Activated T-cell treated with anti-CD3 and anti-CD28 coated beads, Interleukin-2, amount 50 U/mL, for 4 hours (primary cell): ENCODE results near the gene MOV10. TPM values are rescaled to one million over a fixed set of nuclear protein-coding genes. Genes with fewer than 3 reads are reported as not detected.
A peak's percentile ranks its signal among the peaks of the same experiment; 100 is the strongest.
"Not testable (repeated sequence)": the region's sequence is repeated elsewhere in the genome, so short reads cannot be mapped to it uniquely, and the experiment has no call there.

Experiments
- ATAC-seq, 2 donors: fragments of 200-7000 bp; cut with Tn5 transposase; one replicate each; pipeline ENCODE4 v1.10.0; 2021
- DNase-seq: peaks from one replicate; pipeline ENCODE4 v3.0.0-alpha.2; 2020
- H3K27me3 Mint-ChIP-seq: one replicate; pipeline ENCODE4 v1.8.0; 2021; ENCODE audit warnings: low read depth, mixed read lengths
- H3K36me3 Mint-ChIP-seq: one replicate; pipeline ENCODE4 v1.8.0; 2022; ENCODE audit warnings: mixed read lengths; ENCODE audit not compliant: insufficient read depth
- H3K4me1 Mint-ChIP-seq: one replicate; pipeline ENCODE4 v1.8.0; 2021; ENCODE audit warnings: low read depth, mixed read lengths
- H3K4me3 Mint-ChIP-seq: one replicate; pipeline ENCODE4 v1.8.0; 2021; ENCODE audit warnings: mild to moderate bottlenecking, moderate library complexity, mixed read lengths
- H3K9me3 Mint-ChIP-seq: one replicate; pipeline ENCODE4 v1.8.0; 2021; ENCODE audit warnings: mixed read lengths
- total RNA-seq, 3 donors: library from RNA; stranded (reverse); gene quantifications; one replicate each; pipeline ENCODE4 v1.2.1, GENCODE V29; 2021

Gene MOV10, protein sequence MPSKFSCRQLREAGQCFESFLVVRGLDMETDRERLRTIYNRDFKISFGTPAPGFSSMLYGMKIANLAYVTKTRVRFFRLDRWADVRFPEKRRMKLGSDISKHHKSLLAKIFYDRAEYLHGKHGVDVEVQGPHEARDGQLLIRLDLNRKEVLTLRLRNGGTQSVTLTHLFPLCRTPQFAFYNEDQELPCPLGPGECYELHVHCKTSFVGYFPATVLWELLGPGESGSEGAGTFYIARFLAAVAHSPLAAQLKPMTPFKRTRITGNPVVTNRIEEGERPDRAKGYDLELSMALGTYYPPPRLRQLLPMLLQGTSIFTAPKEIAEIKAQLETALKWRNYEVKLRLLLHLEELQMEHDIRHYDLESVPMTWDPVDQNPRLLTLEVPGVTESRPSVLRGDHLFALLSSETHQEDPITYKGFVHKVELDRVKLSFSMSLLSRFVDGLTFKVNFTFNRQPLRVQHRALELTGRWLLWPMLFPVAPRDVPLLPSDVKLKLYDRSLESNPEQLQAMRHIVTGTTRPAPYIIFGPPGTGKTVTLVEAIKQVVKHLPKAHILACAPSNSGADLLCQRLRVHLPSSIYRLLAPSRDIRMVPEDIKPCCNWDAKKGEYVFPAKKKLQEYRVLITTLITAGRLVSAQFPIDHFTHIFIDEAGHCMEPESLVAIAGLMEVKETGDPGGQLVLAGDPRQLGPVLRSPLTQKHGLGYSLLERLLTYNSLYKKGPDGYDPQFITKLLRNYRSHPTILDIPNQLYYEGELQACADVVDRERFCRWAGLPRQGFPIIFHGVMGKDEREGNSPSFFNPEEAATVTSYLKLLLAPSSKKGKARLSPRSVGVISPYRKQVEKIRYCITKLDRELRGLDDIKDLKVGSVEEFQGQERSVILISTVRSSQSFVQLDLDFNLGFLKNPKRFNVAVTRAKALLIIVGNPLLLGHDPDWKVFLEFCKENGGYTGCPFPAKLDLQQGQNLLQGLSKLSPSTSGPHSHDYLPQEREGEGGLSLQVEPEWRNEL
- total RNA-seq: 10 to 100 TPM; 18.6 to 24.6 (median 20.8) TPM

DNA sequence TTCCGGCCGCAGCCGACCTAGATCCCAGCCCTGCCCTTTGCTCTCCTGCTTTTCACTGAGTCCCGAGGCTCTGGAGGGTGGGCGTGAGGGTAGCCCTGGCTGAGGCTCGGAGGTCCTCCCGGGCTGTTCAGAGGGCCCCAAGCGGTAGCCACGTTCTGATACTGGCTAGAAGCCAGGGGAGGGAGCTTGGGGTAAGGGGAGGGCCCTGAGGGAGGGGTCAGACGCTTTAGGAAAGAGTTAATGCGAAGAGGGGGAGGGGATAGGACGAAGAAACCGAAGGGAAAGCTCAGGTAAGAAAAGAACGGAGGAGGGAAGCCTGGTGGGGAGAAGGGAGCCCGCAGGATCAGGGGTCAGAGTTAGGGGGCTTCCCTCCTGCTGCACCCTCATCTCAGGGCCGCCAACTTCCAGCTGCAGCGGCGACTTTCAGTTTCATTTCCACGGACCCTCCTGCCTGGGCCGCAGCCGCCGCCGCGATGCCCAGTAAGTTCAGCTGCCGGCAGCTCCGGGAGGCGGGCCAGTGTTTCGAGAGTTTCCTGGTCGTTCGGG, at the start of gene MOV10:
TSS of gene MOV10 (plus strand) at position 220 of the 546 bp plus-strand sequence. CDS start at position 474, 254 bp downstream.
- Mint-ChIP-seq H3K4me3 (peak within 1 kb of the TSS; percentile 95), H3K36me3 (peaks cover 32% of the 10 kb centered on the region), H3K27me3 (no peaks in the 10 kb centered on the region), H3K4me1 (peaks cover 53% of the 10 kb centered on the region), H3K9me3 (no peaks in the 10 kb centered on the region)
- DNase-seq (peak; percentile 44), ATAC-seq (peak; percentile 63 to 64)

DNA sequence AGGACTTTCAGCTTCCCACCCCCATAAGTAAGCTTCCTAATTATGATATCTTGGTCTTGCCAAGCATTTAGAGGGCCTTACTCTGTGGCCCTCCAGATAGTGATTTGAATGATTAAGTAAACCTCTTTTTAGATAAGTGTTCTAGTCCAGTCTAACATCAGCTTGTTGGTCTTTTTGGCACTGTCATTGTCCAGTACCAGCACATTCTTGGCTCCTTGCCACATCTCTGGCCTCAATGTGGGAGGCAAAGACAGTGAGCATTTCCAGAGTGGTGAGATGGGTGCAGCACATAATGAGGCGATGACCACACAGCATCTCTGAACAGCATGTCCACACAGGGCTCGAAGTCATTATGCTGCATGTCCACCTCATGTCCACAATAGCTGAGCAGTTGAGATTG, 48.8 kb upstream of the MOV10 start:
- Mint-ChIP-seq H3K27me3 (no peaks in the 10 kb centered on the region), H3K4me3 (no peak overlapping the region), H3K4me1 (peaks cover 75% of the 10 kb centered on the region), H3K36me3 (peaks cover 40% of the 10 kb centered on the region), H3K9me3 (no peaks in the 10 kb centered on the region)
- ATAC-seq (no peak), DNase-seq (no peak)

DNA sequence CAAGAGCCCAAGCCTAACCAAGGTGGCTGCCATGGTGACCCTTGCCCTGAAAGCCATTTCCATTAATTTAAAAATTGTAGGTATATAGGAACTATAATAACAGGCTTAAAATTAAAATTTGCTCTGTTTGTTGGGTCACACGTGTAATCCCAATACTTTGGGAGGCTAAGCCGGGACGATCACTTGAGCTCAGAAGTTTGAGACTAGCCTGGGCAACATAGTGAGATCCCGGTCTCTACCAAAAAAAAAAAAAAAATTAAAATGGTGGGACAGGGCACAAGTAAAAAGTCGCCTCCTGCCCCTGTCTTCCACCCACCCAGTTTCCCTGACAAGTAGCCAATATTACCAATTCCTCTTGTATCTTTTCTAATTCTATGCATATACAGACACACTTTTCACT, 48.3 kb upstream of the MOV10 start:
- peaks cover 78% of the 10 kb centered on the region for H3K4me1 Mint-ChIP-seq
- H3K36me3 Mint-ChIP-seq: peaks cover 40% of the 10 kb centered on the region
- H3K4me3 Mint-ChIP-seq: no peak overlapping the region
- ATAC-seq (no peak), DNase-seq (no peak)
- H3K27me3 Mint-ChIP-seq: no peaks in the 10 kb centered on the region
- no peaks in the 10 kb centered on the region for H3K9me3 Mint-ChIP-seq

DNA sequence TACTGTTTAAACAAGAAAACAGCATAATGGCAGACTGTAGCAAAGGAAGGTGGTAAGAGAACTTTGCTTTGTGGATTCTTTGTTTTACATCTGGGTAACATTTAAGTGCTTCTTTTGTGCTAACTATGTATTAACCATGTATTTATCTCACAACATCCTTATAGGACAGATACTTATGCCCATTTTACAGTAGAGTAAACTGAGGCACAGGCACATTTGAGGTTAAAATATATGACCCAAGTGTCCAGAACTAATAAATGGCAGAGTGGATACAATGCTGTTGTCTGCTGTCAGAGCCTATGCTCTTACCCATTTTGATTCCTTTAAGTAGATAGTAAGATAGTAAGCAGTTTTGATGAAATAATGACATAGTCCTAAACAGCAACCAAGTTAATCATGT, 47.6 kb upstream of the MOV10 start:
- Mint-ChIP-seq H3K36me3 (peaks cover 43% of the 10 kb centered on the region), H3K4me3 (no peak overlapping the region), H3K27me3 (no peaks in the 10 kb centered on the region), H3K9me3 (no peaks in the 10 kb centered on the region), H3K4me1 (peaks cover 84% of the 10 kb centered on the region)
- DNase-seq (no peak), ATAC-seq (no peak)

DNA sequence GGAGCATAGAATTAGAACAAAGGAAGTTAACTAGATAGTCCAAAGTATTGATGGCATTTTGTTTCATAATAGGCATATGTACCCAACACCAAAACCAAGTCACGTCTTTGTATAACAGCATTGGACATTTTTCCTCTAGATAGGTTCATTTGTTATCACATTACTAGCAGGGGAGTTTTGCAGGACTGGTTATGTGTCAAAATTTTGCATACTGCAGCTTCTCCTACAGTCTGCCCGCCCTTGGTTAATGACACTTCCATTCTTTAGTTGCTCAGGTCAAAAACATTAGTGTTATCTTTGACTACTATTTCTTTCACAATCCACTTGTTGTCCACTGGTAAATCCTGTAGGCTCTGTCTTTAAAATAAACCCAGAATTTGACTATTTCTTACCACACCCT, 45.9 kb upstream of the MOV10 start:
- no peak for ATAC-seq
- H3K4me1 Mint-ChIP-seq: peaks cover 84% of the 10 kb centered on the region

DNA sequence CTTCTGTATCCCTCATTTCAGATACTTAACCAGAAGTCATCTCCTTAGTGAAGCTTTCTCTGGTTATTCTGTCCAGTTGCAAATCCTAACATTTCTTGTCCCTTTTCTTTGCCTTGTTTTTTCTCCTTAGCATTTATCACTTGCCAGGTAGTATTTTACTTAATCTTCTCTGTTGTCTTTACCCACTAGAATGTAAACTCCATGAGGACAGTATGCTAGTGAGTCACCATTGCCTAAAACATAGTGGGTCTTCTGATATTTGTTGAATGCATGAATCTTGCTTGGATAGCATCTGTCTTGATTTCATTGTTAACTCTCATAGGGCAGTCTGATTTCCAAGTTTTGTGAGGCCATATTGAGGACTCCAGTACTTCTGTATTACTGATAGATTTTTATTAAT, 45.2 kb upstream of the MOV10 start:
- no peaks in the 10 kb centered on the region for H3K27me3 Mint-ChIP-seq
- no peak for ATAC-seq
- H3K4me3 Mint-ChIP-seq: no peak overlapping the region
- no peaks in the 10 kb centered on the region for H3K9me3 Mint-ChIP-seq
- DNase-seq: no peak
- H3K4me1 Mint-ChIP-seq: peaks cover 87% of the 10 kb centered on the region
- H3K36me3 Mint-ChIP-seq: peaks cover 59% of the 10 kb centered on the region

More for the DNA sequence above, 45.9 kb upstream of the MOV10 start:
- no peaks in the 10 kb centered on the region for H3K27me3 Mint-ChIP-seq
- H3K36me3 Mint-ChIP-seq: peaks cover 55% of the 10 kb centered on the region
- H3K9me3 Mint-ChIP-seq: no peaks in the 10 kb centered on the region
- no peak for DNase-seq
- H3K4me3 Mint-ChIP-seq: no peak overlapping the region

DNA sequence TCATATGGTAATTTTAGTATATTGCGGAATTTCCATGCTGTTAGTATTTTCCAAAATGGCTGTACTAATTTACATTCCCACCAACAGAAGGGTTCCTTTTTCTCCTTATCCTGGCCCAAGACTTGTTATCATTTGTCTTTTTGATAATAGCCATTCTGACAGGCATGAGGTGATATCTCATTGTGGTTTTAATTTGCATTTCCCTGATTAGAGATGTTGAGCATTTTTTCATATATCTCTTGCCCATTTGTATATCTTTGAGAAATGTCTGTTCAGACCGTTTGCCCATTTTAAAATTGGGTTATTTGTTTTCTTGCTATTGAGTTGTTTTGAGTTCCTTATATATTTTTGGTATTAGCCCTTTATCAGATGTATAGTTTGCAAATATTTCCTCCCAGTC, 40.8 kb upstream of the MOV10 start:
- Mint-ChIP-seq H3K27me3 (no peaks in the 10 kb centered on the region), H3K4me1 (peaks cover 80% of the 10 kb centered on the region), H3K36me3 (peaks cover 40% of the 10 kb centered on the region), H3K4me3 (peak overlapping the region; percentile 6), H3K9me3 (no peaks in the 10 kb centered on the region)
- no peak for ATAC-seq
- no peak for DNase-seq

DNA sequence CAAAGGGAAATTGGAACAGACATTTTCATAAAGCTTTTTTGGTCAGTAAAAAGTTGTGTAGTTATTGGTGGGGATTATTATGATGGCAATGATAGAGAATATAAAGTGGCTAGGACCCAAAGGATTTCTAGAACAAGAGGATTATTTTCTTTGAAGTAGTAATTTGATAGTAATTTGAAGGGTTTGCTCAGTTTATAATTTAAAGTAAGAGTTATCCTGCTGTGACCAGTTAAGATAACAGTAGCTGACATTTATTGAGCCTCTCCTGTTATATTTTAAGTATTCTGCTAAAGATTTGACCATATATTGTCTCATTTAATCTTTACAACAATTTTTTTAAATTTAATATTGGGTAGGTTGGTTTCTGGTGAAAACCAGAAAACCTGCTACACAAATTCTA, 40.1 kb upstream of the MOV10 start:
- no peaks in the 10 kb centered on the region for H3K27me3 Mint-ChIP-seq
- H3K9me3 Mint-ChIP-seq: no peaks in the 10 kb centered on the region
- H3K36me3 Mint-ChIP-seq: peaks cover 34% of the 10 kb centered on the region
- DNase-seq (no peak), ATAC-seq (no peak)
- peaks cover 77% of the 10 kb centered on the region for H3K4me1 Mint-ChIP-seq
- H3K4me3 Mint-ChIP-seq: no peak overlapping the region

DNA sequence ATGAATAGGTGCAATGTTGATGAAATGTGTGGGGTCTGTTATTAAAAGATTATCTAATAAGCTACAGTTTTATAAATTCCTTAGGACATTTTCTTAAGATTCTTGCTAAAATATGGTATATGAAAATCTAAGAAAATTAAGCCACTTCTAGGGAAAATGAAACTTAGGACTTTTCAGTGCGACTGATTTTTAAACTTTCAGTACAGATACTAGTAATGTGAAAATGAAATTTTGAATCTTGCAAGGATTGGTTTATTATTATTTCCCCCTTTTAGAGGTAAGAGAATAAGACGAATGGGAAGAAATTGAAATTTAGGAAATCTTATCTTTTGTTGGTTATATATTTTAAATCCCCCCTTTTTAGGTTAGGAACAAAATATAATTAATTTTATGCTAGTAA, 38.4 kb upstream of the MOV10 start:
- ATAC-seq: no peak

DNA sequence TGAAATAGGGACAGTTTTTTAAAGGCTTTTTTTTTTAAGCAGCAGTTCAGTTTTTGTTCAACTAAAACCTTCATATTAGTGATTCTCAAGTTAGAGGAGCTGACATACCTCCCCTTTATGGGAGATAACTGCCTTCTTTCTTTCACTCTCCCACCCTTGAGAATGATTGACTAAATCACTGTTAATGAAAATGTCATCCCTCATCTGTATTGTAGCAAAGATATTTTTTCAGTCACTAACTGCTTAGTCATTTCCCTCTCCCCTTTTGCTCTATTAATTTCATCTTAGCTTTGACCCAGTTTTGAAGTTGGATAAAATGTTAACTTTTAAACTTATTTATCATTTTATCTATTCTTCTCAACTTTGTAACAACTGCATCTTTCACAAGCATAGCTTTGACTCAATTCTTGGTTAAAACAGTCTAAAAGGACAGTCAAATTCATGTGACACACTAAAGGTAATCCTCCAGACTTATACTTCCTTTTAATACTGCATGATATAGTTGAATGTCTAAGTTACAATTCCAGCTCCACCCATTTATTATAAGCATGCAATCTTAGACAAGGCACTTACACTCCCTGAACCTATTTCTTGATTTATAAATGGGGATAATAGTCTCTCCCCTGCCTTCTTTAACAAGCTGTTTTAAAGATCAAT, 37.7 kb upstream of the MOV10 start:
- no peaks in the 10 kb centered on the region for H3K9me3 Mint-ChIP-seq
- H3K4me1 Mint-ChIP-seq: peaks cover 59% of the 10 kb centered on the region
- H3K27me3 Mint-ChIP-seq: no peaks in the 10 kb centered on the region
- H3K4me3 Mint-ChIP-seq: peak overlapping the region; percentile 48
- peaks cover 20% of the 10 kb centered on the region for H3K36me3 Mint-ChIP-seq
- ATAC-seq (peak; percentile 57 to 66), DNase-seq (no peak)

More for the DNA sequence above, 38.4 kb upstream of the MOV10 start:
- peaks cover 66% of the 10 kb centered on the region for H3K4me1 Mint-ChIP-seq
- peak overlapping the region; percentile 32 for H3K4me3 Mint-ChIP-seq
- H3K27me3 Mint-ChIP-seq: no peaks in the 10 kb centered on the region
- no peaks in the 10 kb centered on the region for H3K9me3 Mint-ChIP-seq
- peaks cover 24% of the 10 kb centered on the region for H3K36me3 Mint-ChIP-seq
- no peak for DNase-seq

DNA sequence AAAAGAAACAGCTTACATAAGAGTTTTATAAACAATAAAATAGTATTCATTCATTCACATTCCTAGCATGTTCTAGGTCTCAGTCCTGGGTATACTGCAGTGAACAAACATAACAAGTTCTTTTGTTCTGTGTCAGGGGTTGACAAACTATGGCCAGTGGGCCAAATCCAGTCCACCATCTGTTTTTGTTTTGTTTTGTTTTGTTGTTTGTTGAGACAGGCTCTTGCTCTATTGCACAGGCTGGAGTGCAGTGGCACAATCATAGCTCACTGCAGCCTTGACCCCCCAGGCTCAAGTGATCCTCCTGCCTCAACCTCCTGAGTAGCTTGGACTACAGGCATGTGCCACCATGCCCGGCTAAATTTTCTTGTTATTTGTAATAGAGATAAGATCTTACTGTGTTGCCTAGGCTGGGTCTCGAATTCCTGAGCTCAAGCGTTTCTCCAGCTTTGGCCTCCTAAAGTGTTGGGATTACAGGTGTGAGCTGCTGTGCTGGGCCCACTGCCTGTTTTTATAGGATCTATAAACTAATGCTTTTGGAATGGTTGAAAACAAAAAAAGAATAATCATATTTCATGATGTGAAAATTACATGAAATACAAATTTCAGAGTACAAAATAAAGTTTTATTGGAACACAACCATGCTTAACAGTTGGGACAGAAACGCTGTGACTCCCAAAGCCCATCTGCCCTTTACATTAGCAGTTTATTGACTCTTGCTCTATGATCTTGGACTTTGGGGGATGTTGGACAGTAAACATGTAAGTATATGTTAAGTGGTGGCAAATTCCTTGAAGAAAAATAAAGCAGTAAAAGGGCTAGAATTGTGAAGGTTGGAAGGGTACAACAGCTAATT, 37.0 kb upstream of the MOV10 start:
- Mint-ChIP-seq H3K4me1 (peaks cover 56% of the 10 kb centered on the region), H3K27me3 (no peaks in the 10 kb centered on the region), H3K4me3 (no peak overlapping the region), H3K36me3 (peaks cover 15% of the 10 kb centered on the region), H3K9me3 (no peaks in the 10 kb centered on the region)
- no peak for ATAC-seq
- no peak for DNase-seq

DNA sequence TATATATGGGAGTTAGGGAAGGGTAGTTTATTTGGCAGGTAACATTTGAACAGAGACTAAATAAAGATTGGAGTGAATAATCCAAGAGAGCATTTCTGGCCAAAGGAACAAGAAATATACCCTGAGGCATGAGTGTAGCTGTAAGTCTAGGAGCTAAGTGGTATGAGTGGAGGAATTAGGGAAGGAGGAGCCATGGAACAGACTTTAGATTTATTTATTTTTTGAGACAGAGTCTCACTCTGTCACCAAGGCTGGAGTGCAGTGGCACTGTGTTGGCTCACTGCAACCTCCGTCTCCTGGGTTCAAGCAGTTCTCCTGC, 36.4 kb upstream of the MOV10 start:
- Mint-ChIP-seq H3K4me3 (no peak overlapping the region), H3K4me1 (peaks cover 57% of the 10 kb centered on the region), H3K9me3 (no peaks in the 10 kb centered on the region), H3K36me3 (peaks cover 13% of the 10 kb centered on the region), H3K27me3 (no peaks in the 10 kb centered on the region)
- ATAC-seq (no peak), DNase-seq (no peak)

DNA sequence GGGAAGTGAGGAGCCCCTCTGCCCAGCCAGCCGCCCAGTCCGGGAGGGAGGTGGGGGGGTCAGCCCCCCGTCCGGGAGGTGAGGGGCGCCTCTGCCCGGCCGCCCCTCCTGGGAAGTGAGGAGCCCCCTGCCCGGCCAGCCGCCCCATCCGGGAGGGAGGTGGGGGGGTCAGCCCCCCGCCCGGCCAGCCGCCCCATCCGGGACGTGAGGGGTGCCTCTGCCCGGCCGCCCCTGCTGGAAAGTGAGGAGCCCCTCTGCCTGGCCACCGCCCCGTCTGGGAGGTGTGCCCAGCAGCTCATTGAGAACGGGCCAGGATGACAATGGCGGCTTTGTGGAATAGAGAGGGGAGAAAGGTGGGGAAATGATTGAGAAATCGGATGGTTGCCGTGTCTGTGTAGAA, 34.0 kb upstream of the MOV10 start:
- not testable (repeated sequence) for H3K27me3 Mint-ChIP-seq, DNase-seq, H3K4me3 Mint-ChIP-seq, H3K9me3 Mint-ChIP-seq, ATAC-seq
- peaks cover 11% of the 10 kb centered on the region for H3K36me3 Mint-ChIP-seq
- peaks cover 51% of the 10 kb centered on the region for H3K4me1 Mint-ChIP-seq
